T-cell (primary cell): Measurements from ENCODE around the gene HTATIP2. TPM values are rescaled to one million over a fixed set of nuclear protein-coding genes. Genes with fewer than 3 reads are reported as not detected.

Experiments used
- ATAC-seq, 4 experiments: fragments of 200-7000 bp in 3 of 4; fragments of 150-1000 bp in 1 of 4; cut with Tn5 transposase; replicated peaks in 1 of 4; 1 replicate in 3 of 4; 2 replicates in 1 of 4; pipeline ENCODE4 v1.10.0; 2021; ENCODE audit warnings: moderate library complexity in 3 of 4, mild to moderate bottlenecking in 2 of 4, moderate number of reproducible peaks in 1 of 4
- CTCF ChIA-PET, 2 donors: fragments of 300-600 bp; sonication (Branson Sonifier 250); formaldehyde crosslinking; loops; one replicate each; lab custom pipeline; 2022; ENCODE audit warnings: antibody characterized with exemption in 2 of 2; lab: Charles Lee
- POLR2A ChIA-PET, 2 donors: fragments of 300-600 bp; sonication (Branson Sonifier 250); formaldehyde crosslinking; loops; one replicate each; lab custom pipeline; 2022; ENCODE audit warnings: antibody characterized with exemption in 2 of 2; lab: Charles Lee
- DNase-seq, 35 experiments: peaks; one replicate each; pipeline versions ENCODE4 v3.0.0 to v3.0.0-alpha.2; 2013 to 2023
- H3K27ac ChIP-seq: one replicate; pipeline ENCODE4 v1.5.1; 2013; ENCODE audit warnings: low read length
- H3K27me3 ChIP-seq, 2 experiments: replicated peaks in 1 of 2; 1 replicate in 1 of 2; 2 replicates in 1 of 2; pipeline versions ENCODE4 v1.6.1 to v1.7.0; 2013; ENCODE audit warnings: low read length in 1 of 2, mixed read lengths in 1 of 2; ENCODE audit not compliant: control insufficient read depth in 2 of 2, insufficient read depth in 2 of 2; ENCODE audit errors: extremely low read depth in 1 of 2
- H3K36me3 ChIP-seq, 2 donors: 1 replicate in 1 of 2; 2 replicates in 1 of 2; pipeline versions ENCODE4 v1.6.1 to v1.7.0; 2013; ENCODE audit warnings: low read length in 1 of 2; ENCODE audit not compliant: control insufficient read depth in 2 of 2, insufficient read depth in 1 of 2; ENCODE audit errors: extremely low read depth in 1 of 2
- H3K4me1 ChIP-seq, 2 experiments: 1 replicate in 1 of 2; 2 replicates in 1 of 2; pipeline versions ENCODE4 v1.6.1 to v1.7.0; 2013; ENCODE audit warnings: low read length in 2 of 2, mixed read lengths in 1 of 2; ENCODE audit not compliant: insufficient read depth in 2 of 2, control insufficient read depth in 1 of 2; ENCODE audit errors: extremely low read depth in 1 of 2
- H3K4me3 ChIP-seq, 2 donors: 1 replicate in 1 of 2; 2 replicates in 1 of 2; pipeline versions ENCODE4 v1.5.1 to v1.7.0; 2013; ENCODE audit warnings: mild to moderate bottlenecking in 2 of 2, low read length in 1 of 2, moderate library complexity in 1 of 2; ENCODE audit not compliant: control insufficient read depth in 1 of 2; ENCODE audit errors: extremely low read depth in 1 of 2
- H3K9me3 ChIP-seq: 2 replicates; pipeline ENCODE4 v1.7.0; 2013
- H3K27ac Mint-ChIP-seq, 2 donors: one replicate each; pipeline ENCODE4 v1.8.0; 2020 to 2021; ENCODE audit warnings: mild to moderate bottlenecking in 2 of 2, mixed read lengths in 2 of 2
- H3K27me3 Mint-ChIP-seq, 2 donors: one replicate each; pipeline ENCODE4 v1.8.0; 2021 to 2022; ENCODE audit warnings: mixed read lengths in 2 of 2
- H3K36me3 Mint-ChIP-seq: one replicate; pipeline ENCODE4 v1.8.0; 2021; ENCODE audit warnings: mixed read lengths
- H3K4me1 Mint-ChIP-seq, 3 donors: one replicate each; pipeline ENCODE4 v1.8.0; 2020 to 2022; ENCODE audit warnings: mixed read lengths in 3 of 3, mild to moderate bottlenecking in 1 of 3
- H3K4me3 Mint-ChIP-seq, 3 donors: one replicate each; pipeline ENCODE4 v1.8.0; 2020 to 2022; ENCODE audit warnings: mild to moderate bottlenecking in 3 of 3, mixed read lengths in 3 of 3, moderate library complexity in 3 of 3
- H3K9me3 Mint-ChIP-seq, 3 donors: one replicate each; pipeline ENCODE4 v1.8.0; 2020 to 2022; ENCODE audit warnings: mixed read lengths in 3 of 3
- WGBS: methylation state at CpG from one replicate; pipeline ENCODE4 v1.1.5; 2013; ENCODE audit warnings: missing lambda C conversion rate; ENCODE audit not compliant: insufficient coverage; 5-methylcytosine and 5-hydroxymethylcytosine counted together
- total RNA-seq, 35 experiments: library from RNA in 6 of 35; stranded (reverse) in 6 of 35; fragments of 120-200 nt in 1 of 35; gene quantifications; one replicate each; pipeline versions ENCODE4 v1.2.1 to v1.2.4 and lab custom pipeline; 2013 to 2026

The HTATIP2 gene
- total RNA-seq, 5 donors from 2014 or later (not counting 1 experiment from before 2014, with no cell fraction given): 16.0 to 46.9 (median 40.0) TPM

DNA sequence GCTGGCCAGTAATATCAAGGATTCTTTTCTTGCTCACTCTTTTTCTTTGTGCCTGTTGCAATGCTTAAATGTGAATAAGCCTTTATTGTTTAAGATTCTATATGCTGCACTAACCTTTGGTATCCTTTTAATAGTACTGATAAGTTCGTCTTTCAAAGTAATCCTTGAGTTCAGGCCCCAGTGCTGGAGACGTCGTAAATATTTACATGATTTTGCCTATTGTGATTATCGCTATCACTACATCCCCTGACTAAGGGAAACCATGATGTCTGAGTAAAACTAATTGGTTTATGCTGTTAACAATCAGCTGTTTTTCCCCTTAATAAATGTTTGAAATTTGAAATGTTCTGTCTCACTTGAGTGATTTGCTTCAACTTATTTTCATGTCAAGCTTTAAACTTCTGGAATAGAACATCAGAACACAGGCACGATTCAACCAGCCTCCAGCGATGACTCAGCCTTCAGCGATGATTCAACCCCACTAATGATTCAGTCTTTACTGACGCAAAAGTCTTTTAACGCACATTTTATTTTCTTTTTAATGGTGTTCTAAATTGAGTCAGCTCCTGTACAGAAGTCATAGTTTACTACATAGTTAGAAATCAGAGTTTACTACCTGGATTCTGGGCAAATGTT, 3.9 kb downstream of the HTATIP2 start:
- Mint-ChIP-seq H3K27me3 (no peaks in the 10 kb centered on the region), H3K4me1 (peaks cover 40 to 66% (median 64%) of the 10 kb centered on the region in 3 donors), H3K9me3 (no peaks in the 10 kb centered on the region), H3K36me3 (peaks cover 26% of the 10 kb centered on the region), H3K4me3 (peak overlapping the region in 2 of 3 donors; percentile 8 to 54), H3K27ac (peak overlapping the region; percentile 73 to 77)
- ChIA-PET POLR2A (no interaction called here), CTCF (interaction anchor here in 1 of 2 donors (1.0 kb wide), 1 partner anchor 13 kb away, joined by 3 read pairs; no protein-coding TSS in a partner anchor)
- H3K27me3 ChIP-seq: no peaks in the 10 kb centered on the region
- peaks cover 0 to 3% of the 10 kb centered on the region in 2 donors for H3K36me3 ChIP-seq
- H3K4me3 ChIP-seq: no peak overlapping the region
- DNase-seq (peak in 1 of 35 experiments; percentile 33), ATAC-seq (peak in 3 of 4 experiments; percentile 20 to 42 (median 33))
- no peak overlapping the region for H3K27ac ChIP-seq
- peaks cover 10 to 26% of the 10 kb centered on the region in 2 experiments for H3K4me1 ChIP-seq
- H3K9me3 ChIP-seq: no peaks in the 10 kb centered on the region
- 83% methylated on average over 1 of the region's 9 CpGs for WGBS

DNA sequence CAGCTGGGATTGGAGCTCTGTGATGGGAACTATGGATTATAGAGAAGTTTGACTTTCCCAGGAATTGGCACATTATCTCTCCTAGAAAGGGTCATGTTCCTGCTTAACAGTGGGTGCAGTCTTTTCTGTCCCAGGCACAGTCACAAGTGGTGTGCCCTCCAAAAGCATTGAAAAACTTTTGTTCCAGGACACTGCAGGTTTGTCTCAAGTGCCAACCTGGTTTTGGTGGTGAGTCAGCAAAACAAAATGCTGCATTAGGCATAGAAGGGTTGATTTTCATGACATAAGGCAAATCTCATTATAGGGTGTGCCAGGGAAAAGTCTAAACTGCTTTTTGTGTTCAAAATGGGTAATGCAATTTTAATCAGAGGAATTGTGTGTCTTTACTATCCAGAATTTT, 4.9 kb downstream of the HTATIP2 start:
- Mint-ChIP-seq H3K27ac (peak overlapping the region; percentile 16 to 52), H3K27me3 (no peaks in the 10 kb centered on the region), H3K4me3 (no peak overlapping the region), H3K36me3 (peaks cover 31% of the 10 kb centered on the region), H3K4me1 (peaks cover 30 to 57% (median 56%) of the 10 kb centered on the region in 3 donors), H3K9me3 (no peaks in the 10 kb centered on the region)
- Histone ChIP-seq H3K4me1 (peaks cover 3 to 16% of the 10 kb centered on the region in 2 experiments), H3K4me3 (no peak overlapping the region), H3K36me3 (peaks cover 0 to 3% of the 10 kb centered on the region in 2 donors), H3K9me3 (no peaks in the 10 kb centered on the region), H3K27me3 (no peaks in the 10 kb centered on the region), H3K27ac (no peak overlapping the region)
- ATAC-seq: no peak
- CTCF ChIA-PET: interaction anchor here in 1 of 2 donors (0.6 kb wide), 1 partner anchor 9 kb away, joined by 3 read pairs; no protein-coding TSS in a partner anchor
- DNase-seq: no peak
- POLR2A ChIA-PET: no interaction called here

DNA sequence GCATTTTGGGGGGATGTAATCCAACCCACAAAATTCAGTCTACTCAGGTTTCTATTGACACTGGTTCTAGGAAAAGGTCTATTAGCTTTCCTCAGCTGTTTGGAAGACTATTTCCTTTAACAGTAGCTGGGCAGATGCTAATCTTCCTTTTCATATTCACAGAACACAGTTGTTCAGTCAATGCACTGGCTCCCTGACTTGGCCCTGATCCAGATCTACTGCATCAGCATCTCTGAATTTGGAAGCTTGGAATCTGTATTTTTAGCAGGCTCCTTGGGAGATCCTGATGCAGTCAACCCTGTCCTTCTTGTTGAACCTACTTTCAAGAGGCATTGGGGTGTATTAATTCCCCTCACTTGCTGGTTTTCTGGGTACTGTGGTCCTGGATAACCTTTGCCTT, 6.3 kb downstream of the HTATIP2 start:
- Mint-ChIP-seq H3K36me3 (peaks cover 35% of the 10 kb centered on the region), H3K4me3 (no peak overlapping the region), H3K27me3 (no peaks in the 10 kb centered on the region), H3K27ac (no peak overlapping the region), H3K4me1 (peaks cover 22 to 57% (median 55%) of the 10 kb centered on the region in 3 donors), H3K9me3 (no peaks in the 10 kb centered on the region)
- DNase-seq: no peak
- Histone ChIP-seq H3K27ac (no peak overlapping the region), H3K4me1 (peaks cover 0 to 4% of the 10 kb centered on the region in 2 experiments), H3K9me3 (no peaks in the 10 kb centered on the region), H3K27me3 (no peaks in the 10 kb centered on the region), H3K4me3 (no peak overlapping the region), H3K36me3 (peaks cover 0 to 3% of the 10 kb centered on the region in 2 donors)
- ChIA-PET POLR2A (no interaction called here), CTCF (no interaction called here)
- ATAC-seq: no peak

DNA sequence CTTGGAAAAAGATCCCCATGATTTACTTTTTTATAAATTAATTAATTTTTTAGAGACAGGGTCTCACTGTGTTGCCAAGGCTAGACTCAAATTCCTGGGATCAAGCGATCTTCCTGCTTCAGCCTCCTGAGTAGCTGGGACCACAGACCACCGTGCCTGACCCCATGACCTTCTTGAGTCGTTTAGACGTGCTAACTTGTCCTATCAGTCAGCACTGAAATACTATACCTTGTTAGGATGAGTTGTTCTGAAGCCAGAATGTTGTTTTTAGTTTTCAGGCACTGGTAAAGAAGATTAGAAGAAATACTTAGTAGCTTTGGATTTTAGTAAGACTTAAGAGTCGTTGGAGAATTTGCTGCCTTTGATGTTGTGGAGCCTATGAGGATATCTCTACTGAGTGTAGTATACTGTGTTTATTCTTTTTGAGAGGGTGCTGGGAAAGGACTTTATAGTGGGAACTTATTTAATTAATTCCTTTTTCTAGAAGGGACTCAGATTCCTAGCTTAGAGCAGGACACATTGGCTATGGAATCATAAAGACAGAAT, 8.6 kb downstream of the HTATIP2 start:
- Histone ChIP-seq H3K36me3 (peaks cover 0 to 9% of the 10 kb centered on the region in 2 donors), H3K4me1 (no peaks in the 10 kb centered on the region), H3K27me3 (no peaks in the 10 kb centered on the region), H3K9me3 (no peaks in the 10 kb centered on the region), H3K27ac (no peak overlapping the region), H3K4me3 (no peak overlapping the region)
- POLR2A ChIA-PET: interaction anchor here in 1 of 2 donors (0.6 kb wide), 1 partner anchor 1301 kb away, joined by 11 read pairs; no protein-coding TSS in a partner anchor
- CTCF ChIA-PET: interaction anchor here (0.9 to 1.3 kb wide), 2 partner anchors 15 to 17 kb away, joined by 3 to 7 read pairs; no protein-coding TSS in a partner anchor
- H3K36me3 Mint-ChIP-seq: peaks cover 42% of the 10 kb centered on the region
- 67% methylated on average over 1 of the region's 5 CpGs for WGBS
- ATAC-seq (no peak), DNase-seq (no peak)
- H3K27me3 Mint-ChIP-seq: no peaks in the 10 kb centered on the region
- H3K27ac Mint-ChIP-seq: no peak overlapping the region
- no peaks in the 10 kb centered on the region for H3K9me3 Mint-ChIP-seq
- no peak overlapping the region for H3K4me3 Mint-ChIP-seq
- peaks cover 10 to 36% (median 35%) of the 10 kb centered on the region in 3 donors for H3K4me1 Mint-ChIP-seq

DNA sequence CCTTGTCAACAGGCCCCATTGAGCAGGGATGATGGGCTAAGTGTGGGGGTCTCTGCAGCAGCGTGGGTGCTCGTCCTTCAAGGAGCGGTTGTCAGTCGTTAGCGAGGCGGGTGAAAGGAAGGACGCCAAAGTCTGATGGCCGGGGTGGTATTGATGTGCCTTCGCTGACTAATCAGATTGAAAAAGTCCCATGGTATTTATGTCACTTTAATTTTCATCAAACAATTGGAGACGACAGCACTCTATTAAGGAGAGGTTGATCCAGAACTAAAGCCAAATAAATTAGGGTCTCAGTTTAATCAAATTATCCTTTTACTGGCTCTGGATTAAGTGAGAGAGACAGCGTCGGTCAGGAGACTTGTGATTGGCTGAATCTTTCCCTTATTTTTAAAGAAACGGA, 9.6 kb downstream of the HTATIP2 start:
- H3K4me1 Mint-ChIP-seq: peaks cover 4 to 28% (median 28%) of the 10 kb centered on the region in 3 donors
- no peak overlapping the region for H3K27ac Mint-ChIP-seq
- peaks cover 43% of the 10 kb centered on the region for H3K36me3 Mint-ChIP-seq
- ATAC-seq: no peak
- no peak overlapping the region for H3K4me3 Mint-ChIP-seq
- H3K27ac ChIP-seq: no peak overlapping the region
- 86% methylated on average over 6 of the region's 13 CpGs for WGBS
- peaks cover 0 to 18% of the 10 kb centered on the region in 2 donors for H3K36me3 ChIP-seq
- H3K9me3 ChIP-seq: no peaks in the 10 kb centered on the region
- H3K9me3 Mint-ChIP-seq: no peaks in the 10 kb centered on the region
- no peak for DNase-seq
- no peaks in the 10 kb centered on the region for H3K4me1 ChIP-seq
- no peak overlapping the region for H3K4me3 ChIP-seq
- no peaks in the 10 kb centered on the region for H3K27me3 ChIP-seq
- no peaks in the 10 kb centered on the region for H3K27me3 Mint-ChIP-seq
- CTCF ChIA-PET: interaction anchor here (0.9 to 1.3 kb wide), 2 partner anchors 16 to 18 kb away, joined by 3 to 7 read pairs; no protein-coding TSS in a partner anchor
- POLR2A ChIA-PET: no interaction called here

DNA sequence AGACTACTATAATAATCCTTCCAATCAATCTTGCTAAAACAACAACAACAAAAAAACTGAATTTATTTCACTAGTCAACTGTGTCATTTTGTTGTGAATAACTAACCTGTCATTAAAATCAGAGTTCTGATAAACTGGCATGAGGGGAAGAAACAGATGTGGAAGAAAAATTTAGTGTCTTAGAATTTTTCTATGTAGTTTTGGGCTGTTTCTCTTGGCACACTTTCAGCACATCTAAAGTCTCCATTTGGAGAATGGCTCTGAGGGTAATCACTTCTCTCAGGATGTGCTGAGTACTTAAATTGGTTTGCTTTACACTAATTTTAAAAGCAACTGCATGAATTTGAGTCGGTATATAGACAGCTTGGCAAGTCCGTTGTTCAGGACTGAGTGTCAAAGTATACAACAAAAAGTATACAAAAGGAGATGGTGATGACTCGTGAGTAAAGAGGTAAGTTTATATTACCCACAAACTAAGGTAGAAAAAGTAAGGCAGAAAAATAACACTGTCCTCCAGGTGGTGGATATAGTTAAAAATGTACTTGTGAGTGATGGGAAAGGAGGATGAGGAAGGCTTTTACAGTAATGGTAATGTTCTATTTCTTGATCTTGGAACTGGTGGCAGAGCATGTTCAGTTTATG, 10.2 kb downstream of the HTATIP2 start:
- DNase-seq: no peak
- Mint-ChIP-seq H3K36me3 (peaks cover 38% of the 10 kb centered on the region), H3K27ac (no peak overlapping the region), H3K4me3 (no peak overlapping the region), H3K27me3 (no peaks in the 10 kb centered on the region), H3K4me1 (peaks cover 0 to 23% (median 22%) of the 10 kb centered on the region in 3 donors), H3K9me3 (no peaks in the 10 kb centered on the region)
- H3K4me1 ChIP-seq: no peaks in the 10 kb centered on the region
- no peak overlapping the region for H3K4me3 ChIP-seq
- no peaks in the 10 kb centered on the region for H3K9me3 ChIP-seq
- no peak overlapping the region for H3K27ac ChIP-seq
- no peaks in the 10 kb centered on the region for H3K27me3 ChIP-seq
- no CpG with 5 or more reads among the region's 3 CpGs for WGBS
- POLR2A ChIA-PET: no interaction called here
- peaks cover 0 to 23% of the 10 kb centered on the region in 2 donors for H3K36me3 ChIP-seq
- CTCF ChIA-PET: interaction anchor here in 1 of 2 donors (0.7 kb wide), 1 partner anchor 39 kb away, joined by 3 read pairs; no protein-coding TSS in a partner anchor
- ATAC-seq: no peak
